ENCODE measurements around the gene MPZL3. TPM values are rescaled to one million over a fixed set of nuclear protein-coding genes. Genes with fewer than 3 reads are reported as not detected.

MPZL3 gene
- total and polyA plus RNA-seq, 12 donors, result 1.7 to 4.2 (median 2.4) TPM

DNA sequence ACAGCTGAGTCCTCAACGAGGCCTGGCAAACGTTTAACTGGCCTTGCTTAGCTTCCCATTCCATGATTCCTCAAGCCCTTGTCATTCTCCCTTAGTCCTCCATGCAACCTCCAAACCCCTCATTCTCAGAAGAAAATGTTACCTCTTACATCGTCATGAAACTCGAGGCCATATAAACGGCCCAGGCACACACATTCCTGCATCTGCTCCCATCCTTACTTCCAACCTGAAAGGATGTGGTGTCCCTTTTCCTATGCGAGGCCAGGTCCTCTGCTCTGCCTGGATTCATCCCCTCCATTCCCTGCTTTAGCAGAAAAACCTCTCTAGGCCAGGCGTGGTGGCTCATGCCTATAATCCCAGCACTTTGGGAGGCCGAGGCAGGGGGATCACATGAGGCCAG, 9.0 kb downstream of the MPZL3 start:
- intact Hi-C loops (cut with DNase I), result no loop called here
- Histone ChIP-seq H3K9me3 (no peaks in the 10 kb centered on the region), H3K36me3 (no peaks in the 10 kb centered on the region), H3K27me3 (peaks cover 0 to 6% (median 0%) of the 10 kb centered on the region in 7 donors), H3K27ac (no peak overlapping the region), H3K4me3 (no peak overlapping the region), H3K4me1 (peaks cover 0 to 59% (median 19%) of the 10 kb centered on the region in 9 donors)
- WGBS, 2 donors, result 73 to 76% methylated on average over 8 of the region's 8 CpGs
- no peak for ATAC-seq
- no peak for DNase-seq
- TF ChIP-seq, protein P1, sequence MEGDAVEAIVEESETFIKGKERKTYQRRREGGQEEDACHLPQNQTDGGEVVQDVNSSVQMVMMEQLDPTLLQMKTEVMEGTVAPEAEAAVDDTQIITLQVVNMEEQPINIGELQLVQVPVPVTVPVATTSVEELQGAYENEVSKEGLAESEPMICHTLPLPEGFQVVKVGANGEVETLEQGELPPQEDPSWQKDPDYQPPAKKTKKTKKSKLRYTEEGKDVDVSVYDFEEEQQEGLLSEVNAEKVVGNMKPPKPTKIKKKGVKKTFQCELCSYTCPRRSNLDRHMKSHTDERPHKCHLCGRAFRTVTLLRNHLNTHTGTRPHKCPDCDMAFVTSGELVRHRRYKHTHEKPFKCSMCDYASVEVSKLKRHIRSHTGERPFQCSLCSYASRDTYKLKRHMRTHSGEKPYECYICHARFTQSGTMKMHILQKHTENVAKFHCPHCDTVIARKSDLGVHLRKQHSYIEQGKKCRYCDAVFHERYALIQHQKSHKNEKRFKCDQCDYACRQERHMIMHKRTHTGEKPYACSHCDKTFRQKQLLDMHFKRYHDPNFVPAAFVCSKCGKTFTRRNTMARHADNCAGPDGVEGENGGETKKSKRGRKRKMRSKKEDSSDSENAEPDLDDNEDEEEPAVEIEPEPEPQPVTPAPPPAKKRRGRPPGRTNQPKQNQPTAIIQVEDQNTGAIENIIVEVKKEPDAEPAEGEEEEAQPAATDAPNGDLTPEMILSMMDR (IDR thresholded peaks at IDR 0.05), result no peak

DNA sequence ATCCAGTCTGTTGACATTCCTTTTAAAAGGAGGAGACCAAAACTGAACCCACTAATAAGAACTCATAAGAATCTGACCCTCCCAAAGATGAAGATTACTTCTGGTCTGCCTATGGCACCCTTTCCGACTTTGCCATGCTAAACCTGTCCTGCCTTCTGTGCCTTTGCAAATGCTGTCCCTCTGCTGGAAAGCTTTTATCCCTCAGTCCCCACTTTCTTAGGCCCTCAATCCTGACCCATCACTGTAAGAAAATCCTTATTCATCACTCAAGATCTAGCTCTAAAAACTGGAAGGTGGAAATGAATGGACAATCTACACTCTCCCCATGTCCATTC, 10.4 kb downstream of the MPZL3 start:
- TF ChIP-seq, protein P1 (IDR thresholded peaks at IDR 0.05), result no peak
- DNase-seq, result no peak
- Histone ChIP-seq H3K4me1 (peaks cover 0 to 59% (median 19%) of the 10 kb centered on the region in 9 donors), H3K27me3 (no peaks in the 10 kb centered on the region), H3K27ac (peak overlapping the region in 8 of 10 donors; percentile 53 to 89 (median 64)), H3K4me3 (peak overlapping the region in 1 of 10 donors; percentile 25), H3K36me3 (no peaks in the 10 kb centered on the region), H3K9me3 (no peaks in the 10 kb centered on the region)
- intact Hi-C loops (cut with DNase I), result no loop called here
- WGBS, 2 donors, result 87 to 94% methylated on average over 1 of the region's 1 CpG
- peak in 2 of 8 donors; percentile 7 to 36 for ATAC-seq

DNA sequence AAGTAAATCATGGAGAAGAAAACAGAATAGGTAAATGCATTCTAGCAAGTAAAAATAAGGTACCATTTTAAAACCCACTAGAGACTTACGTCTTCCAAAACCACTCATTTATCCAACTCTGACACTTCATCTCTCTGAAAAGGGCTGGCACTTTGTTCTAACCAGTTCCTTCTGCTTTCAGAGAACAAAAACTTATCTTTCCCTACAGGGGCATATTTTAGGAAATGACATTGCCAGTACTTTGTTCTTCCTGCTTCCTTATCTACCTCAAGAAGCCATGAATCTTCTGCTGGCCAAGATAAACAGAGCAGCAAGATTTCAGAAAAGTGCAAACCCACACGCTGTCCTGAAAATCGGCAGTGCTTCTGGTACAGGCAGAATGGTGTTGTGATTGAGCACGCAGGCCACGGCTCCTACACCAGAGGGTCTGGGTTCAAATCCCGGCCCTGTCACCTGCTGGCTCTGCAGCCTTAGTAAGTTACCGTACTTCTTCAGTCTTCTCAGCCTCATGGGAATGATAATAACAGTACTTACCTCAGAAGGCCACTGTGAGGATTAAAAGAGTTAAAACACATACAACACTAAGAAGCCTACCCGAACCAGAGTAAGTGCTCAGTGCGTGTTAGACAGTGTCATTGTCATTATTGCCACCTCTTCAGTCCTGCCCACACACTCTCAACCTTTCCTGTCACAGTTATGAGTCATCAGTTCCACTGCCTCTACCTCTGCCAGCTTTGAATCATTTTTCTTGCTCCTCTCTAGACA, 11.0 kb downstream of the MPZL3 start:
- intact Hi-C loops (cut with DNase I), result no loop called here
- peaks cover 0 to 65% (median 19%) of the 10 kb centered on the region in 9 donors for H3K4me1 ChIP-seq
- H3K4me3 ChIP-seq, result peak overlapping the region in 1 of 10 donors; percentile 25
- peak in 1 of 2 donors; percentile 20 for DNase-seq
- no peaks in the 10 kb centered on the region for H3K9me3 ChIP-seq
- peak; percentile 54 to 96 (median 88) for ATAC-seq
- TF ChIP-seq, protein P1 (IDR thresholded peaks at IDR 0.05), result no peak
- peak overlapping the region in 9 of 10 donors; percentile 53 to 89 (median 61) for H3K27ac ChIP-seq
- H3K36me3 ChIP-seq, result no peaks in the 10 kb centered on the region
- H3K27me3 ChIP-seq, result no peaks in the 10 kb centered on the region
- 41 to 62% methylated on average over 9 of the region's 9 CpGs for WGBS, 2 donors

DNA sequence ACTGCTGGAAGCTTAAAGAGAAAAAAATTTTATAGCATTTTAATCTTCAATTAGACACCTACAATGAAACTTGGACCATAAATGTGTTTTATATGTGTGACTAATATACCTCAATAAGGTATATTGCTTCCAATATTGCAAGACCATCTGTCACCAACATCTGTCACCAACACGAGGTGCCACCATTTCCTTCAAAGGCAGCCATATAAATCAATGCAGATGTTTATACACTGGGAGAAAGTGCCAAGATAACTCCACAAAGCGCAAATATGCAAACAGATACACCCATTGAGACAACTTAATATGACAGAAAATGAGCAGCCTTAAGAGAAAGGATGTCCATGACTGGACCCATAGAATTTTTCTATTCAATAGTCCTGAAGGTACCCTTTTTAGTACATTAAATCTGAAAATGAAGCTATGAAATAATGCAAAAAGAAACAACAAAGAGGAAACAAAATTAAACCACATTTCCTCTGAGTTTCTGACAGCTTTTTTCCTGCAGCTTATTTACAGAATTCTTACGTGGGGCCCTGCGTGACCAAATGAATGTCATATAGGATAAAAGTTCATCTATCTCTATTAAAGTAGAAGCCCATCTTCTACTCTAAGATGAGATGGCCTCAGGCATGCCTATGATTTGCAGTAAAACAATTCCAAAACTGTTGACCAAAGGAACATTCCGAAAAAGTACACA, 12.5 kb downstream of the MPZL3 start:
- Histone ChIP-seq H3K27me3 (no peaks in the 10 kb centered on the region), H3K9me3 (no peaks in the 10 kb centered on the region), H3K36me3 (peaks cover 0 to 9% (median 0%) of the 10 kb centered on the region in 9 donors), H3K4me1 (peaks cover 0 to 65% (median 19%) of the 10 kb centered on the region in 9 donors), H3K4me3 (peak overlapping the region in 1 of 10 donors; percentile 34), H3K27ac (peak overlapping the region in 5 of 10 donors; percentile 21 to 79 (median 32))
- ATAC-seq (no peak), DNase-seq (no peak)
- intact Hi-C loops (cut with DNase I), result no loop called here
- WGBS, 2 donors, result 80 to 83% methylated on average over 5 of the region's 5 CpGs
- TF ChIP-seq, protein P1 (IDR thresholded peaks at IDR 0.05), result no peak
